CMK (cell line): ENCODE measurements around the gene CYLD.

Experiments
- DNase-seq: peaks from one replicate; pipeline ENCODE4 v3.0.0-alpha.2; 2010; ENCODE audit warnings: low read depth

The CYLD gene

DNA sequence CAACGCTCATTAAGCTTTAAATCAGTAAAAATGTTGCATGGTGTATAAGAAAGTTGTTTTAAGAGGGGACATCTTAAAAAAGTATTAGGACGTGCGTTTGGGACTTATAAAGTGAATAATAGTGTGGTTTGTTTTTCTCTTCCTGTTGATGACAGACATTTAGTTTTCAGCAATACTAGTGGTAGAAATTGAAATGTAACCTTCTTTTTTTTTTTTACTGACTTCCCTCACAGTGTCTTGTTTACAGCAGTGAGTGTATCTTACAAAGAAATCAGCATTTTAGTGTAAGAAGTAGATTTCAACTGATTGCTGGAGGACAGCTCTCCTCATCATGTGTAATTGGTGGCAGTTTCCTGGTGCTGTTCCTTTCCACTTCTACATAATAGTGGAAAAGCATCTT is 39.6 kb downstream of the CYLD start:
- no peak for DNase-seq

DNA sequence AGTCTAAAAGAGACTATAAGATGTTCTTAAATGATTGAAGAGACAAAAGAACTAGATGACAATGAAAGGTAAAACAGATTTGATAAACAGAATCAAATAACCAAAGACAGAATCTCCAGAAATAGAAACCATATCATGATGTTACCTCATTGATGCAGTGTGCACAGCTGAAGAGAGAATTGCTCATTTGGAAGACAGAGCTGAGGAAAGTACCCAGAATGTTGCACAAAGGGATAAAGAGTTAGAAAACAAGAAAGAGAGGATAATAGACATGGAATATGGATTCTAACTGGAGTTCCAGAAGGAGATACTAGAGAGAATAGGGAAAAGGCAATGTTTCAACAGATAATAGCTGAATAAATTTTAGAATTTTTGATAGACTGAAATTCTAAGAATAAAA is 47.9 kb downstream of the CYLD start:
- peak; percentile 3 for DNase-seq

DNA sequence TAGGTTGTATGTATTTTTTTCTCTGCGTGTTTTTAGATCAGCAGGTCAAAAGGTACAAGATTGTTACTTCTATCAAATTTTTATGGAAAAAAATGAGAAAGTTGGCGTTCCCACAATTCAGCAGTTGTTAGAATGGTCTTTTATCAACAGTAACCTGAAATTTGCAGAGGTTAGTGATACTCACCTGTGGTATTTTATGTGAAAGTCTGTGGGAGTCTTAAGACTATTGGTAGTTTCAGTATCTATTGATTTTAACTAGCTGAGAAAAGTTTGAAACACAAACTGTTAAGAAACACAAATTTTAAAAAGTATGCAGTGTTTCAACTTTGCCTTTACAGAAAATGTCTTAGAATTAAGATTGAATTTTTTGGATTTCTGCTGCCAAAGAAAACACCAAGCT is 49.6 kb downstream of the CYLD start:
- DNase-seq: no peak

DNA sequence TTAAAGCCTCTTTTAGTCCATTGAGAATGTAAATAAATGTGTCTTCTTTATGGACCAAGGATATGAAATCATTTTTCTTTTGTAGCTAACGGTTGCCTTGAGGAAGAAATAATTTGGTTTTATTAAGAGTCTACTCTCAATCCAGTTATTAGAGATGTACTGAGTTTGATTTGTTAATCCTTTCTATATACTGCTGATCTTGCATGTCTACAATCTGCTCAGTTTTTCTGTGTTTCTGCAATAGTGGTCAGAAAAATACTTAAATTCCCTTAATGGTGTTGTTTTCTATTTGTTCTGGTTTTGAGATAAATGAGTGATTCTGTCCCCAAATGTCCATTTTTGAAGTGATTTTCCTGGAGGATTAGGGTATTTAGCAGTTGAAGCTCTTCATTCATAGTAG is 54.9 kb downstream of the CYLD start:
- DNase-seq: no peak

DNA sequence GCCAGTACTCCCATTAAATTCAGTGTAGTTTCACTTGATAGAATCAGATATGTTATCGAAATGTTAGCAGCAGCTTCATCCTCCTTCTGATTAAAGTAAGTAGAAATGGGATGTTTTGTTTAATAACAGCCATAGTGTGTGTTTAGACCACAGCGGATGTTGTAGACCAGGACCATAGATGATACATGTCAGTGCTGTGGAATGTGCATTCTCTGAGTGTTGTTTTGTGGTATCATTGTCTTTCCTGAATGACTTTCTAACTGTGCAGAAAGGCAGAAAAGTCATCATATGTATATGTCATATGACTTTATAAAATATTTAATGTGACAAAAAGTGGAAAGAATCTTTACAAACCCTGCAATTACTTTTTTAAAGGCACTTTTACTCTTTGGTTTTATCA is 55.6 kb downstream of the CYLD start:
- DNase-seq: no peak

DNA sequence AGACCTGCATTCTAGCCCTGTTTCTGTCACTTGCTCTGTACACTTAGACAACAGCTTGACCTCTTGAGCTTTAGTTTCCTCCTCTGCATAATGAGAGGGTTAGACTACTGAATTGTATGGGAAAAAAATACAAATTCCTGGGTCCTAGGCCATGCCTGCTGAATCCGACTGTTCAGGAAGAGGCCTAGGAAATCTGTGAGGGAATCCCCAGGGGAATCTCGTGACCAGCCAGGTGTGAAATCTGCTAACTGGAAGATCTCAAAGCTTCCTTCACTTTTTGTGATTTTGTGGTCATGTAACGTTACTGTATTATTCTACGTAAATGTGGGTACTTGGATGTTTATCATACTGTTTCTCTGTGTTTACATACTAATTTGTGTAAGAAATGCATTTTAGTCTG is 58.2 kb downstream of the CYLD start:
- DNase-seq: no peak

DNA sequence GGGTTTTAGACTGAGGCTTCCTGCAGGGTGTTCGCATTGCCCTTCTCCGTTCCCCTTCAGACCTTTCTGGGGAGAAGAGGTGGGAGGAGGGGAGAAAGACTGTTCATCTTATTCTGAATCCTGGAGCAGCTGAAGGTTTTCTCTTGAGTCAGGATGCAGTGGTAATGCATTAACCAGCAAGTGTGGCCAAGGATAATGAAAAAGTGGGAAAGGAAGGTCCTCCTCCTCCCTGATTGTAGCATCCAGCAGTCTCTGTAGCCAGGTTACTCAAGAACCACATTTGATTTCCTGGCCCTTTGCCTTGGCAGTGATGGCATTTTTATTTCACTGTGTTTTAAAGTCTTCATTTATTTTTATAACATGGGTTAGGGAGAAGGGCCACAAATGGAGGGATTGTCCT is 59.1 kb downstream of the CYLD start:
- DNase-seq: no peak

DNA sequence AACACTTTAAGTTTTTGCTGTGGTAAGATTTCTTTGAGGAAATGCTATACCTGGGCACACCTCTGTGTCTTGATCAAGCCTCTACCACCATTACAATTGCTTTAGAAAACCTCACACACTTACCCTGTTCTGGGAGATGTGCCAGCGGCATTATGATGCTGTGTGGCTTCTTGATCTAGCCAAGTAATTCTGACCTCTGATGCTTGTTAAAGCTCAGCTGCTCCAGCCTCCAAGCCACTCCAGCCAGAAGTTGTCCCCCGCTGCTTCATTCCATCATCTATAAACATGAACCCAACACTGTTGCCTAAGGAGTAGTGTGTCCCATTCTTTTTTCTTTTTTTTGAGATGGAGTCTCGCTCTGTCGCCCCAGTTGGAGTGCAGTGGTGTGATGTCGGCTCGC is 60.1 kb downstream of the CYLD start:
- DNase-seq: no peak

DNA sequence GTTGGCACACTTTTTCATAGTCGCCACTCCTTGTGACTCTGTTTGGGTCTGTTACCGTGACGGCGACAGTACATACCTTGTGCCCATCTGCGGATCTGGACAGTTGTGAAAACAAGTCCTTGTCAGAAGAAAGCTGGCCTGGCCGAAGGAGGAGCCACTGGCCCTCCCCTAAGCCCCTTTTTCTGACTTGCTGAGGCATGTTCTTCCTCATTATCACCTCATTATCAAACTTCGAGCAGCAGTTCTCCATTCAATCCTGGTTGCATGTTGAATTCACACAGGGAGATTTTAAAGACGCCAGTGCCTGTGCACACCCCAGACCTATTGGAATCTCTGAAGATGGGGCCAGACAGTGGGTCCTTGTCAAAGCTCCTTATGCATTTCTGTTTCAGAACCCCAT is 61.1 kb downstream of the CYLD start:
- DNase-seq: no peak

DNA sequence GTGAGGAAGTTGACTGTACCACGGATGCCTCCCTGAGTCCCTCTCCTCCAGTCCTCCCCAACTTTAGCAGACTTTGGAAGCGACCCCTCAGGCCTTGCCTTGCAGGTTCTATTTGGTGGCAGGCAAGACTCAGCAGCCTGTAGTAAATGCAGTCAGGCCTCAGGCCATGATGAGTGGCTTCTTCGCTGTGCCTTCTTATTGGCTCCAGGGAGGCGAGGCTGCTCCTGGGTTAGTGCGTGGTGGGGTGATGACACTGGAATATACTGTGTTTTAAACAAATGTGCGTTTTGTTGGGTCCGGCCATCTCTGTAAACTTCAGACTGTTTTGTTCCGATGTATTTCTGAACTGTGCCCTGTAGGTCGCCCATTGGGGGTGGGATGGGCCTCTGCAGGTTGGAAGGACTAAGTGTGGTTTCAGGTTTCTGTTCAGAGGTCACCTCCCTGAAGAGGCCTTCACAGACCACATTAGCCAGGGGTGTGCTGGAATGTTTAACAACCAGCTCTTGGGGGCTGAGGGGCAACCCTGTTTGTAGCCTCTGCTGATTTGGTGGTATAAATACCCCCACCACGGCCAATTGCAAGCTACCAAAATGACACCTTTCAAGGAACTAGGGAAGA is 62.5 kb downstream of the CYLD start:
- no peak for DNase-seq

DNA sequence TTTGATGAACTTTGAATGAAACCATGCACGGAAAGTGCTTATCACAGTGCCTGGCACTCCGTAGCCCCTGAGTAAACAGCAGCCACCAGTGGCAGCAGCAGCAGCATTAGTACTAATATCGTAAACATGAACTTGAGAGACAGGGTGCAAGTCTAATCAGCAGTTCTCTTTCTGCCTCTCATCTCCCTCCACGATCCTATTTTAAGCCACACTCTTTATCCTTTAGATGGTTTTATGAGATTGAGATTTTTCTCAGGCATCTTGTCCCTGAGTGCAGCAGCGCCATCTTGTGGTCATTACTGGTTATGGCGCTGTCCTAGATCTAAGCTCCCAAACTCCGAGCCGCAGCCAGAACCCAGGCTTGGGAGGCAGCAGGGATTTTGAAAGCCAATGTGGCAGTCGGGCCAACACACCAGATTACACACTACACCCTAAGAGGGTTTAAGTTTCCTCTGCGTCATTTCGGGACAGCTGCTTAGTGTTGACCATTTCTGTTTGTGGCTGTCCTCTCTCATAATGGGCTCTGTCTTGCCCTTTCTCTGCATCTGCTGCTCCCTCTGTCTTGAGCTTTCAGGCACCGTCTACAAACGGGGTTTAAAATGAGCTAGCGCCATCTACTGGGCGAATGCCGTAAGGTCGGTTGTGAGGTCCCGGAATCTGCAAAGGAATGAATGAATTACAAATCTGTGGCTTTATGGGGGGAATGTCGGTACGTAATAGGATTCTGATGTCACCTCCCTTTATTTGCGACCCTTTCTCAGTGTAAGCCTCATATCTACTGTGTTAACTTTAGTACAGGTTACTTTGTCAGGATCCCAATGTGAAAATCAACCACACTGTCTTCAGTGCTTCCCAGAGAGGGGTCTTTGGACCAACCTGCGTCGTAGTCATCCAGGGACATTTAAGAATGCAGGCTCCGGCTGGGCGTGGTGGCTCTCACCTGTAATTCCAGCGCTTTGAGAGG is 64.5 kb downstream of the CYLD start:
- peak; percentile 71 for DNase-seq

DNA sequence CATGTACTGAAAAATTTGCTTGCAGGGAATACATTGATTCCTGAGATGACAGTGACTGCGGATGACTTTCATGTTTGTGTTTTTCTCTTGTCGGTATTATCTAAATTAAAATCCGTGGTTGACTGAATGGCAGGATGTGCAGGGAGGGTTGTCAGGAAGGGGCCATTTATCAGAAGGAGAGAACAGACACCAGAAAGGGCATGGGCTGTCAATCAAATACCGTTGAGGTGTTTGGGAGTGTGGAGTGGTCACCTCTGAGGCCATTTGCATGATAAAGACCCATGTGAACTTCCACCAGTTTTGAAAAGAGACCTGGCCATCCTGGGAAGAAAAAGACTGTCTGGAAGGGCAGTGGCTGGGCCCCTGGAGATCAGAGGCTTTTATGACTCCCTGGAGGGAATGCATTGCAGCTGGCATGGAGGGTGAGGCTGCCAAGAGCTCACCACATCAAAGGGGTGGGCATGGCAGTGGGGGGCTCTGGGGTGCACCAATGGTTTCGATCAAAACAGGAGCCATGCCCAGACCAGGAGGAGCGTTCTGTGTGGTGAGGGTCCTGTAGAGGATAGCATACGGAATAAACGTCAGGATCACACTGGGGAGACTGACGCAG is 67.1 kb downstream of the CYLD start:
- DNase-seq: no peak

DNA sequence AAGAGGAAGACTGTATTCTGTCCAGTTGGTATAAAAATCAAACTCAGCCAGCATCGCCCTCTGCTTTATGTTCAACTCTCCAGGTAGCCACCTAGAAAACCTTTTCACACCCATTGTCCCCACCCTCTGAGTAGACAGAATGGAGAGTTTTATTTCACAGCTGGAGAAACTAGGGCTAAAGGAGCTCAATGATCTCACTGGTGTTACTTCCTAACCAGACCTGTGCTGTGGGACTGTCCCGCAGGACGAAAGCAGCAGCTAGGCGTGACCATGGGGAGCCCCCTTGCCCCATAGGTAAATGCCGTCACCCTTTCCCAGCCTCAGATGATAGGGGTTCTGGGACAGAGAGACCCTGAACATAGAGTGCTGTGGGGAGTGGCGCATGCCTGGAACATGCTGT is 67.7 kb downstream of the CYLD start:
- DNase-seq: no peak

DNA sequence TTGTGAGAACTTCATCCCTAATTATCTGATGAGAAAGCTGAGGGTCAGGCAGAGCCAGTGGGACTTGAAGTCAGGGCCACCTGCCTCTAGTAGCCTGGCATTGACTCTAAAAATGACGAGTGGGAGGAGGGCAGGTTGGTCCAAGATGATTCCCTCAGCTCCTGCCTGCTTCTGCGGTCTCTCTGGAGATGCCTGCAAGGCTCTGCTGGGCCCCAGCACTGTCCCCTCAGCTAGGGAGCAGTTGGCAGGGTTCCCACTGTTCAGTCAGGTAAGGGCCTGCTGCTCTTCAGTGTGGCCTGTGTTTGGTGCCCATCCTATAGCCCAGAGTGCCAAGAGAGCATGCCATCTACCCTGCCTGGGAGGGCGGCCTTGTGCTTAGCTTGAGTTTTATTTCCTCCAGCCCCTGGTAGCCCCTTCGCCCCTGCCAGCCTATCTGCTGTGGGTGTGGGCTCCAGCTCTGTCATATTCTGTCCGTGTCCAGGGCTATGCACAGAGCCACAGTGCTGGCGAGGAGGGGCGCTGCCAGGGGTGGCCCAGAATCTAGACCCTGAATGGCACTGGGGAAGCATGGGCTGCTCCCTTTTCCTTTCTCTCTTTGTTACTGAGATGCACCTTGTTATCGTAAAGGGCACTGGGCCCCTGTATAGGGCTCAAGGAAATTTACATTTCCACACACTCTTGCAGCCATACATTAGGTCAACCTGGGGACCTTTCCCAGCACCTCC is 68.5 kb downstream of the CYLD start:
- no peak for DNase-seq

DNA sequence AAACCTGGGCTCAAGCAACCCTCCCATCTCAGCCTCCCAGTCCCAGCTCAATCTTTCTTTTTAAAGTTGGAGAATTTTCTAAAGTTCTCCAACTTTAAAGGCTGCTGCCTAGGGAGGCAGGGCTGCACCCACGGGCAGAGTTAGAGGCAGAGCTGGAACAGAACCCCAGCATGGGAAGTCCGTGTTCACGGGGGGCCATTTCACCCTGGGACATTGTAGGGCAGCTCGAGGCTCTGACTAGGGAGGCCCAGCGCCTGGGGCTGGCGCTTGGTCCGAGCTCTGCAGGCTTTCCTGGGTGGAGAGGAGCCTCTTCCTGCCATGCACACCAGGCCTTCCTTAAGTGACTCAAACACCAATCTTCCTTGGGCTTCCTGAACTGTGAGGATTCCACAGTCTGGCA is 70.2 kb downstream of the CYLD start:
- DNase-seq: no peak

DNA sequence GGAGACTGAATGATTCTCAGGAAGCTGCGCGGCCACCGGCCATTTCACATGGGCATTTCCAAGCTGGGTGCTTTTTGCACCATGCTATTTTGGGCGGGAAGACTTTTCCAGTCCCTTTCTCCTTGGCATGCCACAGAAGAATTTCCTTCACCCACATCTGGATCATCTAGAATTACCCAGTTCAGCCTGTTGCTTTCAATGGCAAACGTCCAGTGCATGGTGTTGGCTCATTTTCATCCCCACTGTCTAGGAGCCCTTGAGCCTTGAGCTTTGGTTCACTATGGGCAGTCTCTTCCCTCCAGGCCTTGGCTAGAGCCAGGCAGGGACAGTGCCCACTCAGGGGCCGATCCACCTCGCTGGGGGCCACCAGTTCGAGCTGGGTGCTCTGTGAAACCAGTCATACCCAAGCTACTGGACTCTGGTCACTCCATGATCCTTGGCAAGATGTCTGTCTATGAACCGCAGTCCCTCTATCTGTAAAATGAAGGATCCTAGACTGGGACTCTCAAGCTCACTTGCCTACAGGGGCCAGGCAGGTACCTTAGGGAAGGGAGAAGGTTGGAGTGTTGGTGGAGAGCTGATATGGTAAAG is 71.1 kb downstream of the CYLD start:
- DNase-seq: no peak

DNA sequence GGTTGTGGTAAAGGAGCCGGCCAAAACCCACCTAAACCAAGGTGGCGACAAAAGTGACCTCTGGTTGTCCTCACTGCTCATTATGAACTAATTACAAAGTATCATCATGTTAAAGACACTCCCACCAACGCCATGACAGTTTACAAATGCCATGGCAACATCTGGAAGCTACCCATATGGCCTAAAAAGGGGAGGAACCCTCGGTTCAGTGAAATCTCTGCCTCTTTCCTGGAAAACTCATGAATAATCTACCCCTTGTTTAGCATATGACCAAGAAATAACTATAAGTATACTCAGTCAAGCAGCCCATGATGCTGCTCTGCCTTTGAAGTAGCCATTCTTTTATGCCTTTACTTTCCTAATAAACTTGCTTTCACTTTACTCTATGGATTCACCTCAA is 72.2 kb downstream of the CYLD start:
- no peak for DNase-seq

DNA sequence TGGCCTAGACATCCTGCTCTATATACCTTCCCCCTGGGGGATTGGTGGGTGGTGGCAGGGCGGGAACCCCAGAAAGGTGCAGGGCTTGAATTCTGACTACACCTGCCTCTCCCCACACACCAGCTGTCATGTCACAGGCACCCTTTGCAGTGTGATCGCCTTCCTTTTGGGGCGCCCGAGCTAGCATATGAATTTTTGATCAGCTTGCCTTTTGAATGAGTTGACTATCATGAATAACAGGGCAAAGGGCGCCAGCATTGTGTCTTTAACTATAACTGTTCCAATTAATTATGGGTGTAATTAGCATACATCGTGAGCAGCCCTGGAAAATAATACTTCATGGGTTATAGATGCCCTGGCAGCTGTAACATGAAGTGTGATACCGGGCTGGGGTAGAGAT is 72.7 kb downstream of the CYLD start:
- DNase-seq: no peak

DNA sequence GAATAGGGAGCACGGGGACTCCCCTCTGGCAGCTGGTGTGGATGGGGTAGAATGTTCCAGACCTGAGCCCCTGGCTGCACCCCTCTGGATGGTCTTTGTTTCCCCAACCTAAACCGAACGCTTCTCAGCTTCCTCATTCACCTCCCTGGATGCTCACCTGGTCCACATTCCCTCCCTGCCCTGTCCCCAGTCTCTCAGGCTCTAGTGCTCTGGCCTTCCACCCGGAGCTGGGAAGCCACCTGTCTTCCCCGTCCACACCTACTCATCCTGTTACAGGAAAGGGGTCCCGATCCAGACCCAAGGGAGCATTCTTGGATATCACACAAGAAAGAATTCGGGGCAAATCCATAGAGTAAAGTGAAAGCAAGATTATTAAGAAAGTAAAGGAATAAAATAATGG is 73.5 kb downstream of the CYLD start:
- no peak for DNase-seq

DNA sequence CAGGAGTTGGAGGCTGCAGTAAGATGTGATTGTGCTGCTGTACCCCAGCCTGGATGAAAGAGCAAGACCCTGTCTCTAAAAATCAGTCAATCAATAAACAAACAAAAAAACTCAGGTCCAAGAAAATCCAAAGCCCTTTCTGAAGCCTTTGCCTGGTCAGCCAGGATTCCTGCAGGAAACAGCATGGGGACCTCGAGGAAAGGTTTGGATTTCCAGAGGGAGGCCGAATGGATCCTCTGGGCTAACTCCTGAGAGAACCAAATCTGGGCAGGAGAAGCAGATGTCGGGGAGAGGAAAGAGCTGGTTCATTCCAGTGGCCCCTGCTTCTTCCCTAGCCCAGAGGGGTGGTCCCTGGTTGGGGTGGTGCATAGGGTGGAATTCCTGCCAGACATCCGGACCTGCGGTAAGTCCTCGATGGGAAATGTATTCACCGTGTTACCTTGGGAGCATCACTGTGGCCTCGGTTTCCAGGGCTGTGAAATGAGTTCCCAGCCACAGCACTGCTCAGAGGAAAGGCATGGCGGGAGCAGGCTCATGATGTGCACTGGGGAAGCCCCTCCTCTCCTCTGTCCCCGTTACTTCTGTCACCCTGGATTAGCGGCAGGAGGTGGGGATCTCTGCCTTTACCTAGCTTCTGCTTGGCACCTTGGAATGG is 75.1 kb downstream of the CYLD start:
- DNase-seq: no peak

DNA sequence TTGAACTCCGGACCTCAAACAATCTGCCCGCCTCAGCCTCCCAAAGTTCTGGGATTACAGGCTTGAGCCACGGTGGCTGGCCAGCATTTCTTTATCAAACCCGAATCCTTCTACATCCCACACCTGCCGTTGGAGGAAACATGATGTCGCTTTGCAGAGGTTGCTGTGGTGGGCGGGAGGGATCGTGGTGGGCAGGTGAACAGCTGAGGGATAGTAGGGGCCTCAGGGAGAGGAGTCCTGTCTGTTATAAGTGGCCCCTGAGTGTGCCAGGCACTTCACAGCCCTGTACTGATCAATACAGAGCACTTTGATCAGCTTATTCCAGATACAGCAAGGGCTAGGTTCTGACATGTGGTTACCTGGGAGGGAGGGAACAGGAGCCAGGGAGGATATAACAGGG is 76.5 kb downstream of the CYLD start:
- no peak for DNase-seq

DNA sequence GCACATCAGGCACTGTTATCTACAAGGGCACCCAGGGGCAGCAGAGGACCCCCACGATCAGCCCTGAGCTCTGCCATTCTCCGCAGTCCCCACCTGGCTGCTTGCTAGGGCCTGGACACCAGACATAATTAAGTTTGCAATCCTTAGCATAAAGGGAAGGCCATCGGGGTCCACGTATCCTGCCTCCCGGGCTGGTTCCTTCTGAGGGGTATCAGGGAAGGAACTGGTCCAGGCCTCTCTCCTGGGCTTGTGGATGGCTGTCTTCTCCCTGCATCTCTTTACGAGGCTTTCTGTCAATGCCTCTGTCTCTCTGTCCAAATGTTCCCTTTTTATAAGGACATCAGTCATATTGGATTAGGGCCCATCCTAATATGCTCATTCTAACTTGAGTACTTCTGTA is 77.8 kb downstream of the CYLD start:
- DNase-seq: no peak
